Activated T-cell treated with anti-CD3 and anti-CD28 coated beads for 1 hour (primary cell): ENCODE data around the gene MGAT5.

Source experiments
- DNase-seq: peaks from one replicate; pipeline ENCODE4 v3.0.0-alpha.2; 2020; ENCODE audit warnings: low read depth

The MGAT5 gene

GRCh38 chr2:134253804-134254203 lies at the start of gene MGAT5:
Gene MGAT5, plus strand, starts transcription at chr2:134254072. Its CDS starts 332 bp downstream, at chr2:134254404.
- no peak for DNase-seq

- no peak for DNase-seq
These were observed 48.8 kb upstream of the MGAT5 start for GRCh38 chr2:134205087-134205486.

GRCh38 chr2:134206031-134206430 lies 47.8 kb upstream of the MGAT5 start:
- DNase-seq = no peak

GRCh38 chr2:134206573-134206972 lies 47.3 kb upstream of the MGAT5 start:
- no peak for DNase-seq

GRCh38 chr2:134207589-134208209 lies 46.2 kb upstream of the MGAT5 start:
- DNase-seq = peak; percentile 52

GRCh38 chr2:134208825-134209224 lies 45.0 kb upstream of the MGAT5 start:
- no peak for DNase-seq

- DNase-seq = no peak
These were observed 41.1 kb upstream of the MGAT5 start for GRCh38 chr2:134212746-134213145.

- DNase-seq = no peak
These were observed 37.6 kb upstream of the MGAT5 start for GRCh38 chr2:134216152-134216829.

- DNase-seq = no peak
These were observed 36.5 kb upstream of the MGAT5 start for GRCh38 chr2:134217351-134217750.

GRCh38 chr2:134217924-134218323 lies 35.9 kb upstream of the MGAT5 start:
- DNase-seq = no peak

GRCh38 chr2:134218414-134218813 lies 35.5 kb upstream of the MGAT5 start:
- no peak for DNase-seq

- no peak for DNase-seq
These were observed 34.8 kb upstream of the MGAT5 start for GRCh38 chr2:134218930-134219658.

GRCh38 chr2:134220344-134220974 lies 33.4 kb upstream of the MGAT5 start:
- DNase-seq = no peak

GRCh38 chr2:134224005-134224404 lies 29.9 kb upstream of the MGAT5 start:
- no peak for DNase-seq

GRCh38 chr2:134225173-134225572 lies 28.7 kb upstream of the MGAT5 start:
- DNase-seq = no peak

- no peak for DNase-seq
These were observed 28.0 kb upstream of the MGAT5 start for GRCh38 chr2:134225841-134226240.

- DNase-seq = no peak
These were observed 27.3 kb upstream of the MGAT5 start for GRCh38 chr2:134226601-134227000.

- DNase-seq = no peak
These were observed 26.2 kb upstream of the MGAT5 start for GRCh38 chr2:134227666-134228065.

- no peak for DNase-seq
These were observed 25.4 kb upstream of the MGAT5 start for GRCh38 chr2:134228493-134228903.

- no peak for DNase-seq
These were observed 24.3 kb upstream of the MGAT5 start for GRCh38 chr2:134229540-134229939.

- DNase-seq = no peak
These were observed 23.0 kb upstream of the MGAT5 start for GRCh38 chr2:134230885-134231284.

GRCh38 chr2:134231301-134231964 lies 22.4 kb upstream of the MGAT5 start:
- no peak for DNase-seq
